Measurements from ENCODE around the gene PLPPR2. TPM values are rescaled to one million over a fixed set of nuclear protein-coding genes. Genes with fewer than 3 reads are reported as not detected.
A peak's percentile ranks its signal among the peaks of the same experiment; 100 is the strongest.
"Not testable (repeated sequence)": the region's sequence is repeated elsewhere in the genome, so short reads cannot be mapped to it uniquely, and the experiment has no call there.

PLPPR2 gene
- total RNA-seq, 1 donor from 2014 or later: 17.7 TPM

- DNase-seq (ENCODE audit: missing footprints): no peak
- intact Hi-C loops (cut with DNase I): no loop called here
- ATAC-seq: peak; percentile 4
Observed at GRCh38 chr19:11338569-11339253, 16.5 kb upstream of the PLPPR2 start.

GRCh38 chr19:11339254-11340098, 15.8 kb upstream of the PLPPR2 start, which contains the start of gene RAB3D:
TSS of gene RAB3D (minus strand) at chr19:11339657. CDS start at chr19:11337399, 2,258 bp downstream.
- ATAC-seq: peak; percentile 97
- intact Hi-C loops (cut with DNase I): no loop called here
- DNase-seq (ENCODE audit: missing footprints): peak; percentile 97

DNA sequence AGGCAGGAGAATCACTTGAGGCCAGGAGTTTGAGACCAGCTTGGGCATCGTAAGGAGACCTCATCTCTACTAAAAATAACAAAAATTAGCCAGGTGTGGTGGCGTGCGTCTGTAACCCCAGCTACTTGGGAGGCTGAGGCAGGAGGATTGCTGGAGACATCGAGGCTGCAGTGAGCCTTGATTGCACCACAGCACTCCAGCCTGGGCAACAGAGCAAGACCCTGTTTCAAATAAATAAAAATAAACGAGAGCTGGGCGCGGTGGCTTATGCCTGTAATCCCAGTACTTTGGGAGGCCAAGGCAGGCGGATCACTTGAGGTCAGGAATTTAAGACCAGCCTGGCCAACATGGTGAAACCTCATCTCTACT, 15.1 kb upstream of the PLPPR2 start:
- ATAC-seq; DNase-seq (ENCODE audit: missing footprints); intact Hi-C loops (cut with DNase I): not testable (repeated sequence)

GRCh38 chr19:11342429-11342828, 12.8 kb upstream of the PLPPR2 start:
- no peak for ATAC-seq
- no peak for DNase-seq (ENCODE audit: missing footprints)
- intact Hi-C loops (cut with DNase I): no loop called here

- intact Hi-C loops (cut with DNase I): no loop called here
- DNase-seq (ENCODE audit: missing footprints) (no peak), ATAC-seq (no peak)
Observed at GRCh38 chr19:11345122-11345803, 10.0 kb upstream of the PLPPR2 start.

GRCh38 chr19:11346104-11346940, 8.9 kb upstream of the PLPPR2 start, which contains the start of the genes CCDC159 and TMEM205:
TSS of gene CCDC159 (plus strand) at chr19:11346519. CDS start at chr19:11346607, 88 bp downstream.
TSS of gene TMEM205 (minus strand) at chr19:11346268. CDS start at chr19:11345619, 649 bp downstream.
- intact Hi-C loops (cut with DNase I): loop anchor here (2.0 kb wide), 2 partner anchors 28 to 52 kb away; partner anchors contain the start of gene SWSAP1
- DNase-seq (ENCODE audit: missing footprints) (peak; percentile 98), ATAC-seq (peak; percentile 95)

GRCh38 chr19:11347546-11348039, 7.6 kb upstream of the PLPPR2 start:
- ATAC-seq: no peak
- no peak for DNase-seq (ENCODE audit: missing footprints)
- intact Hi-C loops (cut with DNase I): loop anchor here (2.0 kb wide), 2 partner anchors 27 to 53 kb away; partner anchors contain the start of gene SWSAP1

- no peak for DNase-seq (ENCODE audit: missing footprints)
- no peak for ATAC-seq
- intact Hi-C loops (cut with DNase I): no loop called here
Observed at GRCh38 chr19:11349171-11349570, 6.1 kb upstream of the PLPPR2 start.

GRCh38 chr19:11354102-11354501, 1.1 kb upstream of the PLPPR2 start:
- ATAC-seq; intact Hi-C loops (cut with DNase I); DNase-seq (ENCODE audit: missing footprints): not testable (repeated sequence)

GRCh38 chr19:11356074-11356397, 804 bp downstream of the PLPPR2 start:
- intact Hi-C loops (cut with DNase I): no loop called here
- DNase-seq (ENCODE audit: missing footprints) (no peak), ATAC-seq (no peak)

GRCh38 chr19:11356676-11357550, 1.7 kb downstream of the PLPPR2 start:
- DNase-seq (ENCODE audit: missing footprints) (no peak), ATAC-seq (no peak)
- intact Hi-C loops (cut with DNase I): no loop called here

DNA sequence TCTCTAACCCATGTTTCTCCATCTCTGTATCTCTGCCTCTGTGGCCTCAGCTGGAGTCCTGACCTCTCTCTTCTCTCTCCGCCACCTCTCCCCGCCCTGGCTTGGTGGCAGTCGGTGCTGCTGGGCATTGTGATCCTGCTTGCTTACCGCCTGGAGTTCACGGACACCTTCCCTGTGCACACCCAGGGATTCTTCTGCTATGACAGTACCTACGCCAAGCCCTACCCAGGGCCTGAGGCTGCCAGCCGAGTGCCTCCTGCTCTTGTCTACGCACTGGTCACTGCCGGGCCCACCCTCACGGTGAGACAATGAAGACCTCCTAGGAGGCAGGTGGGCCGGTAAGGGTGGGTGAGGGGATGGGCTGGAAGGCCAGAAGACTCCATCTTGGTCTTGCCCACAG, 4.2 kb downstream of the PLPPR2 start:
- DNase-seq (ENCODE audit: missing footprints) (no peak), ATAC-seq (no peak)
- intact Hi-C loops (cut with DNase I): no loop called here

DNA sequence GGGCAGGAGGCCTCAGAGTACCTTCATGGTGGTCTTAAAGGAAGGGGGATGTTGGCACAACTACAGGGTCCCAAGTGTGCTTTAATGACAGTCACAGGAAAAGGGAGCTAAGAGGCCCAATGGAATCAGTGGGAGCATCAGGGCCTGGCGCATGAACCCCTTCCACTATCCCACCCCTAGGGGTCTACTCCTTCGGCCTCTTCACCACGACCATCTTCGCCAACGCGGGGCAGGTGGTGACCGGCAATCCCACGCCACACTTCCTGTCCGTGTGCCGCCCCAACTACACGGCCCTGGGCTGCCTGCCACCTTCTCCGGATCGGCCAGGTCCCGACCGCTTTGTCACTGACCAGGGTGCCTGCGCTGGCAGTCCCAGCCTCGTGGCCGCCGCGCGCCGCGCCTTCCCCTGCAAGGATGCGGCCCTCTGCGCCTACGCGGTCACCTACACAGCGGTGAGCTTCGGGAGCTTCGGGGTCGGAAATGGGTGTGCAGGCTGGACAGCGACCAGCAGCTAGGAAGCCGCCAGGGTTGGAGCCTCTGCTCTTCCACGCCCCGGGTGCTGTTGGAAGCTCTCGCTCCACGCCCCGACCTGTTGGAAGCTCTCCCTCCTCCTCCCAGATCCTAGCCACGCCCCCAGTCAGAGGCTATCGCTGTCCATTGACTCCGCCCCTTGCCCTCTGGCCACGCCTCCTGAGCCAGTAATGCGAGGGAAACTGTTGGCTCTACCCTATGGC, 6.0 kb downstream of the PLPPR2 start:
- DNase-seq (ENCODE audit: missing footprints) (peak; percentile 68), ATAC-seq (no peak)
- intact Hi-C loops (cut with DNase I): no loop called here

- intact Hi-C loops (cut with DNase I): no loop called here
- DNase-seq (ENCODE audit: missing footprints) (no peak), ATAC-seq (no peak)
Observed at GRCh38 chr19:11361771-11362731, 6.8 kb downstream of the PLPPR2 start.

DNA sequence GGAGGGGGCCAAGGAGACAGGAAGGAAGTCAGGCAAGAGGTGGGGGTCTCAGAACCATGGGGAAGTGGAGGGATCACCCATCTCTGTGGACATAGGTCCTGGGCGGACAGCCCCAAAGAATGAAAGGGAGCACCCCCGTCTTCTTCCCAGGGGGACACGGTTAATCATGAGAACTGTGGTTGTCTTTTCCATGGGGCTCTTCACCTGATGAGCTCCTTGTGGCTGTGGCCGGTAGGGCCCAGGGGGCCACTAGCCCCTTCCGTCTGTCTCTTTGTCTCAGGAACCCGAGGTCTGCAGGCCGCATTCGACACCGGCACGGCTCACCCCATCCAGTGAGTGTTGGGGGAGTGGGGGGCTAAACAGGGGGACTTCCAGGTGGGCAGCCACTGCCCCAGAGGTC, 8.6 kb downstream of the PLPPR2 start:
- no peak for DNase-seq (ENCODE audit: missing footprints)
- no peak for ATAC-seq
- intact Hi-C loops (cut with DNase I): no loop called here

All from Right ventricle myocardium inferior (tissue), 1 donor.